Pancreas (tissue), 10 donors: ENCODE measurements around the gene IFNL1. TPM values are rescaled to one million over a fixed set of nuclear protein-coding genes. Genes with fewer than 3 reads are reported as not detected.

Source experiments
- ATAC-seq, 4 donors: fragments of 200-7000 bp; cut with Tn5 transposase; one replicate each; pipeline versions ENCODE4 v1.8.0 to v1.9.1; 2020; ENCODE audit warnings: mild to moderate bottlenecking in 4 of 4, moderate library complexity in 4 of 4
- DNase-seq, 6 donors: peaks; one replicate each; pipeline ENCODE4 v3.0.0-alpha.2; 2020
- FAIRE-seq: peaks from 2 replicates; lab custom pipeline; 2012; peaks lifted over from hg19 to GRCh38; lab: Jason Lieb, UNC
- H3K27ac ChIP-seq, 4 donors: fragments of 200-600 bp; sonication (generic); 1 replicate in 3 of 4; 2 replicates in 1 of 4; pipeline versions ENCODE4 v1.5.0 to v1.8.0; 2020
- H3K27me3 ChIP-seq, 4 donors: fragments of 200-600 bp; one replicate each; pipeline ENCODE4 v1.8.0; 2021
- H3K36me3 ChIP-seq, 3 donors: fragments of 200-600 bp; sonication (generic) in 1 of 3; one replicate each; pipeline versions ENCODE4 v1.5.0 to v1.8.0; 2020 to 2021
- H3K4me1 ChIP-seq, 3 donors: fragments of 200-600 bp; one replicate each; pipeline ENCODE4 v1.8.0; 2021
- H3K4me3 ChIP-seq, 4 donors: fragments of 200-600 bp; sonication (generic) in 2 of 4; one replicate each; pipeline versions ENCODE4 v1.5.0 to v1.8.0; 2020 to 2021
- H3K9me3 ChIP-seq, 4 donors: fragments of 200-600 bp; one replicate each; pipeline ENCODE4 v1.8.0; 2021
- CTCF ChIP-seq, 4 donors: fragments of 200-600 bp; sonication (generic) in 3 of 4; IDR thresholded peaks; one replicate each; pipeline versions ENCODE4 v1.5.0 to v1.8.0; 2021; ENCODE audit warnings: antibody characterized with exemption in 4 of 4
- WGBS, 2 donors: extraction: QIAGEN DNeasy Blood & Tissue Kit; methylation state at CpG; one replicate each; pipeline ENCODE4 v1.1.7; 2013; 5-methylcytosine and 5-hydroxymethylcytosine counted together
- intact Hi-C, 3 donors: fragments of 100-400 bp; cut with DNase I; formaldehyde crosslinking; loops; one replicate each; pipeline versions ENCODE4 v1.11.1 to v1.14.2; 2022
- polyA plus RNA-seq, 2 donors: library from polyadenylated mRNA; stranded (reverse); fragments of 200-250 nt; gene quantifications; one replicate each; pipeline ENCODE4 v1.2.3, GENCODE V29; 2013
- total RNA-seq, 6 donors: library from RNA; stranded (reverse); fragmentation: NEBNext Ultra II Directional in 4 of 6; extraction: Animal tissue kit (Norgen Biotek cat#: 25700) in 4 of 6; gene quantifications; one replicate each; pipeline versions ENCODE4 v1.2.1 to v1.2.4, GENCODE V29; 2021 to 2023
- donor health status: healthy with polysubstance abuse.
- donor health status: DM: no; HTN: no; CAD: no; lungs with moderate emphysema.
- donor health status: DM: no; HTN: no; CAD: no.
- donor health status: control.
- donor health status: control.
- donor health status: Bipolar disorder and iron deficiency.
- donor health status: DM: yes; HTN: yes; CAD: no.
- donor health status: DM: no; HTN: no; CAD: no.
- donor health status: DM: no; HTN: no; CAD: no.
- donor health status: DM: yes; HTN: yes; CAD: no.

The IFNL1 gene
- not detected for total RNA-seq
- not detected for polyA plus RNA-seq

- Histone ChIP-seq H3K4me3 (no peak within 1 kb of the TSS), H3K27me3 (no peaks in the 10 kb centered on the region), H3K27ac (no peak within 1 kb of the TSS), H3K36me3 (no peaks in the 10 kb centered on the region), H3K9me3 (no peaks in the 10 kb centered on the region), H3K4me1 (no peaks in the 10 kb centered on the region)
- FAIRE-seq: no peak
- intact Hi-C loops: no loop called here
- no peak for ATAC-seq
- 85 to 89% methylated on average over 11 of the region's 11 CpGs for WGBS, 2 donors
- no peak for TF ChIP-seq CTCF (IDR thresholded peaks at IDR 0.05)
- DNase-seq: peak in 1 of 6 donors; percentile 33
Observed at GRCh38 chr19:39296055-39296645, at the start of gene IFNL1. Gene IFNL1 (plus strand): TSS chr19:39296407. CDS start chr19:39296422, 15 bp downstream.

GRCh38 chr19:39246951-39247669 is 49.1 kb upstream of the IFNL1 start:
- H3K27ac ChIP-seq: no peak overlapping the region
- intact Hi-C loops: no loop called here
- peak in 3 of 4 donors; percentile 40 to 58 (median 51) for ATAC-seq
- peaks cover 0 to 2% (median 0%) of the 10 kb centered on the region in 4 donors for H3K27me3 ChIP-seq
- no peaks in the 10 kb centered on the region for H3K36me3 ChIP-seq
- H3K4me1 ChIP-seq: no peaks in the 10 kb centered on the region
- no peak for FAIRE-seq
- WGBS, 2 donors: 46% methylated on average over 39 to 42 of the region's 42 CpGs
- peak overlapping the region in 1 of 4 donors; percentile 26 for H3K4me3 ChIP-seq
- no peak for TF ChIP-seq CTCF (IDR thresholded peaks at IDR 0.05)
- peak in 3 of 6 donors; percentile 40 to 66 (median 57) for DNase-seq
- no peaks in the 10 kb centered on the region for H3K9me3 ChIP-seq

DNA sequence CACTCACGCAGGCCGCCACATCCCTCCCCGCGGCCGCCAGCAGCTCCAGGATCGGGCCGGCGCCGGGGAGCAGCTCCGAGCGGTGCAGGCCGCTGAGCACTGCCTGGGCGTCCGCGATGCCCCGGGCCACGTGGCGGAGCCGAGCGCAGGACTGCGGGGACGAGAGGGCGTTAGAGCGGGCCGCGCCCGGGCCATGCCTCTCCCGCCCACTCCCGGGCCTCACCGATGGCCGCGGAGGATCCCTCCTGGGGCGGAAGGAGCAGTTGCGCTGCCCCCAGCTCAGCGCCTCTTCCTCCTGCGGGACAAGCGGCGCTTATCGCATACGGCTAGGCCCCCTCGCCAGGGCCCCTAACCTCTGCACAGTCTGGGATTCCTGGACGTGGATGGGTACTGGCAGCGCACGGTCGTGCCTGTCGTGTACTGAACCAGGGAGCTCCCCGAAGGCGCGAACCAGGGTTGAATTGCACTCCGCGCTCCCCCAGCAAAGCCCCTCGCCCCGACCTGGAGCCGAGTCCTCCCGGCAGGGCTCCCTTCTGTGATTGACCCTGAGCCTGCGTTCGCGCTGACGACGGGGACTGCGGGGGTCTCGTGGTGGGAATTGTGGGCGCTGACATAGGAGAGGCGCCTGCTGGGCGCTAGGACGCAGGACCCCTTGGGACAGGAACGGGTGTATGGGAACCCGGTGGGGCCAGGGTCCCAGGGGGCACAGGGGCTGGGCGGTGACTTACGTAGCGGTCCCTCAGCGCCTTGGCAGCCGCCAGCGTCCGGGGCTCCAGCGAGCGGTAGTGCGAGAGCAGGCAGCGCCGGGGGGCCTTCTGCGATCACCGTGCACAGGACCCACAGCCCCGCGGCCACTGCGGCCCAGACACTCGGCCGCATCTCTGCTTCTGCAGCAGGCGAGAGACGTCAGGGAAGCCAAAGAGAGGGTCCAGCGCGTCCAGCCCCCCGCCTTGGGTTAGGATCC is 48.2 kb upstream of the IFNL1 start:
- Histone ChIP-seq H3K9me3 (no peaks in the 10 kb centered on the region), H3K4me1 (no peaks in the 10 kb centered on the region), H3K4me3 (peak overlapping the region in 1 of 4 donors; percentile 26), H3K27ac (no peak overlapping the region), H3K36me3 (no peaks in the 10 kb centered on the region), H3K27me3 (peaks cover 0 to 2% (median 0%) of the 10 kb centered on the region in 4 donors)
- WGBS, 2 donors: 27 to 30% methylated on average over 56 to 92 of the region's 92 CpGs
- intact Hi-C loops: no loop called here
- peak; percentile 45 to 81 (median 68) for ATAC-seq
- no peak for FAIRE-seq
- peak in 3 of 6 donors; percentile 29 to 69 (median 64) for DNase-seq
- TF ChIP-seq CTCF (IDR thresholded peaks at IDR 0.05): no peak

- ATAC-seq (no peak), DNase-seq (no peak), FAIRE-seq (no peak)
- H3K27ac ChIP-seq: no peak within 1 kb of the TSS
- no peak for TF ChIP-seq CTCF (IDR thresholded peaks at IDR 0.05)
- H3K4me3 ChIP-seq: peak within 1 kb of the TSS in 1 of 4 donors; percentile 26
- 78 to 80% methylated on average over 11 to 13 of the region's 13 CpGs for WGBS, 2 donors
- peaks cover 0 to 2% (median 0%) of the 10 kb centered on the region in 4 donors for H3K27me3 ChIP-seq
- no peaks in the 10 kb centered on the region for H3K36me3 ChIP-seq
- H3K4me1 ChIP-seq: no peaks in the 10 kb centered on the region
- intact Hi-C loops: no loop called here
- H3K9me3 ChIP-seq: no peaks in the 10 kb centered on the region
Observed at GRCh38 chr19:39248806-39249205, 47.4 kb upstream of the IFNL1 start, which contains the start of gene IFNL4. Gene IFNL4 (minus strand): TSS chr19:39248856.
